GM21737 (cell line): ENCODE measurements around the gene STXBP5L.
"Not testable (repeated sequence)": the region's sequence is repeated elsewhere in the genome, so short reads cannot be mapped to it uniquely, and the experiment has no call there.

Experiments used
- ATAC-seq: cut with Tn5 transposase; IDR thresholded peaks from one replicate; pipeline ENCODE4 v1.9.1; 2021; ENCODE audit warnings: mild to moderate bottlenecking, moderate library complexity; ENCODE audit not compliant: unreplicated experiment

The STXBP5L gene

DNA sequence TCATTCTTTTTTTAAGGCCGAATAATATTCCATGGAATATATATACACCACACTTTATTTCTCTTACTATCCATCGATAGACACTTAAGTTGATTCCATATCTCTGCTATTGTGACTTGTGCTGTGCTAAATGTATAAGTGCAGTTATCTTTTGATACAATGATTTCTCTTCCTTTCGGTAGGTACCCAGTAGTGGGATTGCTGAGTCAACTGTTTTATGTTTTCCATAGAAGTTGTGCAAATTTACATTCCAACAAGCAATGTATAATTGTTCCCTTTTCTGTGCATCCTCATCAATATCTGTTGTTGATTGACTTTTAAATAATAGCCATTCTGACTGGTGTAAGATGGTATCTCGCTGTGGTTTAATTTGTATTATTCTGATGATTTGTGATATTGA, 81.0 kb downstream of the STXBP5L start:
- no peak for ATAC-seq

- ATAC-seq = no peak
Measured at GRCh38 chr3:121018917-121019321, 110.9 kb downstream of the STXBP5L start.

GRCh38 chr3:121063628-121064027, 155.6 kb downstream of the STXBP5L start:
- ATAC-seq = no peak

- no peak for ATAC-seq
Measured at GRCh38 chr3:121064121-121064520, 156.1 kb downstream of the STXBP5L start.

DNA sequence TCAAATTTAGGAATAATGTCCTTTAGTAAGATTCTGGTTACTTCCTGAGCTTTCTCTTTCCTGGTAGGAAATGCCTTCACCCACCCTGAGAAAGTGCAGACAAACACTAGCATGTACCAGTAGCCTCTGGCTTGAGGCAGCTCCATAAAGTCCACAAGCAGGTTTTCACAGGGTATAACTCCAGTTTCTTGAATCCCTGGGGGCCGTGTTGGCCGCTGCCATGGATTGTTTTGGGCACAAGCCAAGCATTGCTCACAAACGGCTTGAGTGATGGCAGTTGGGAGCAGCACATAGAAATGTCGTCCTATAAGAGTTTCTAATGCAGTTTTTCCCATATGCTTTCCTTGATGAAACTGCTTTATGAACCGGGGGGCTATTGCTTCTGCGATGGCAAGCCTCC, 164.1 kb downstream of the STXBP5L start:
- ATAC-seq = no peak

DNA sequence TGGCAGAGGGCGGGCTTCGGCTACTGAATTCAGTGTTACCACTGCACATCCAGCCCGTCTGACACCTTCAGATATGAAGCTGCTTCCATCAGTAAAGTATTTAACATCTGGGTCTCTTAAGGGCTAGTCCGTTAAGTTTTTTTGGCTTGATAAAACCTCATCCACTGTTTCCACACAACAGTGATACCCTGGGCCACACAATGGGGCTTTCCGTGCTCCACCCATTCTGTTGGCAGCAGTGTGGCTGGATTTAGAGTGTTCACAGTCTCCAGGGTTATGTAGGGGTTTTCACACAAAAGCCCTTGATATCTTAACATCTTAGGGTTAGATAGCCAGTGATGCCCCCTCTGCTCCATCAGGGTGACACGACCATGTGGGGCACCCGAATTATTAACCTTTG, 165.0 kb downstream of the STXBP5L start:
- ATAC-seq = no peak

DNA sequence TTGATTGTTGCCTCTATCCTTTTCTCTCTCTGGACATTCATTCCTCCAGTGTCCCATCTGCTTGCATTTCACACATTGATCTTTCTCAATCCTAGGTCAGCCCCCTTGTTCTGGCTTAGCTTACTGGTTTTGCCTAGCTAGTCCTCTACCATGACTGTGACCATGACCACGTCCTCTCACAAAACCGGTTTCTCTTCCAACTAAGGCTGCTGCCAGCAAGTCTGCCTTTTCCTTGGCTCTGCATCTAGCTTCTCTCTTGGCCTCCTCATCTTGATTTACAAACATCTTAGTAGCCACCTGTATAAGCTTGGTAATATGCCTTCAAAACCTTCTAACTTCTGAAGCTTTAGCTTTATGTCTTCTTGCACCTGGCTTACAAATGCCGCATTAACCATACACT, 167.2 kb downstream of the STXBP5L start:
- no peak for ATAC-seq

- ATAC-seq = not testable (repeated sequence)
Measured at GRCh38 chr3:121078378-121079101, 170.5 kb downstream of the STXBP5L start.

DNA sequence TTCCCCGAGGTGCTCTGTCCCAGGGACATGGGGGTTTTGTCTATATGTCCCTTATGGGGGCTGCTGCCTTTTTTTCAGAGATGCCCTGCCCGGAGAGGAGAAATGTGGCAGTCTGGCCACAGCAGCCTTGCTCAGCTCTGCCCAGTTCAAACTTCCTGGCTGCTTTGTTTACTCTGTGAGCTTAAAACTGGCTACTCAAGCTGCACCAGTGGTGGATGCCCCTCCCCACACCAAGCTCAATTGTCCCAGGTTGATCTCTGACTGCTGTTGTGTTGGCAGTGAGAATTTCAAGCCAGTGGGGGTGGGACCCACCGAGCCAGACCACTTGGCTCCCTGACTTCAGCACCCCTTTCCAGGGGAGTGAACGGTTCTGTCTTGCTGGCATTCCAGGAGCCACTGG, 188.9 kb downstream of the STXBP5L start:
- ATAC-seq = no peak

GRCh38 chr3:121111086-121111485, 203.1 kb downstream of the STXBP5L start:
- ATAC-seq = not testable (repeated sequence)

GRCh38 chr3:121111914-121112612, 204.1 kb downstream of the STXBP5L start:
- ATAC-seq = no peak

- ATAC-seq = no peak
Measured at GRCh38 chr3:121126033-121126706, 218.2 kb downstream of the STXBP5L start.

DNA sequence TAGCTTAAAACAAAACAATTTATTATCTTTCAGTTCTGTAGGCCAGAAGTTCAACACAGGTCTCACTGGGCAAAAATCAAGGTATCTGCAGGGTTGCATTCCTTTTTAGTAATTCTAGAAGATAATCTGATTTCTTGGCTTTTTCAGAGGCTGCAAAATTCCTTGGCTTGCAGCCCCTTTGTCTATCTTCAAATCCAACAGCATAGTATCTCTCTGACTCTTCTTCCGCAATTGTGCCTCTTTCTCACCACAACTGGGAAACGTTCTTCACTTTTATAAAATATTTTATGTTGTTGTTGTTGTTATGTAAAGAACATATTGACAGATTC, 218.7 kb downstream of the STXBP5L start:
- no peak for ATAC-seq

DNA sequence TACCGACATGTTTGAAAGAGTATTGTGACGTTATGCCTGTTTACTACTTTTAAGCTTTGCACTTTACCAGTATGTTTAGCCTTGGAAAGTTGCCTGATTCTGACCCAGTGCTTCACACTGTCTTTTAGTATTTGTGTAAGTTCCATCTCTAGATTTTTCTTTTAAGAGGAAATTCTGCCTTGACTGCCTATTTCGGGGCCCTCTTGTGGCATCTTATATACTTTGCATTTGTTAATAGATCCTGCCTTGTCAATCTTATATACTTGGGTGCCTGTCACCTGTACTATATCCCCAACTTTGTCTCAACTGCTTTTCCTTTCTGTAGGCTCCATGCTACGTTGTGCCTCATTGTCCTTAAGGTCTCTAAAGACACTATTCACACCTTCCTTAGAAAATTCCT, 244.6 kb downstream of the STXBP5L start:
- no peak for ATAC-seq

DNA sequence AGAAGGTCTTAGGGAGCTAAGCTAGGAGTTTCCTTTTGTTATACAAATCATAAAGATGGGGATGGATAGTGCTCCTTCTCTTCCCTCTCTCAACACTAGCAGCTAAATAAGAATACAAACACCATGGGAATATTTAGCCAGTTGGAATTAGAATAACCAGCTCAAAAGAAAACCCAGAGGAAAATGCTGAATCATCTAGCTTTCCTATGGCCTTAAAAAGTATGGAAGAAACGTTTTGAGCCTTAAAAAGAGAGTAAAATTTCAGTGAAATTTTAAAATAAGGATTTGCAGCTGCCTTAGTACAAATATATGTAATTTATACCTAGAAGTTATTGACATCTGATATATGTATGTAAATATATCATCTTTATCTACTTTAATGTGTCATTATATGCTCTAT, 245.8 kb downstream of the STXBP5L start:
- no peak for ATAC-seq

GRCh38 chr3:121155028-121155427, 247.0 kb downstream of the STXBP5L start:
- ATAC-seq = no peak

- ATAC-seq = no peak
Measured at GRCh38 chr3:121165397-121165837, 257.4 kb downstream of the STXBP5L start.

- no peak for ATAC-seq
Measured at GRCh38 chr3:121167374-121168139, 259.6 kb downstream of the STXBP5L start.

- ATAC-seq = no peak
Measured at GRCh38 chr3:121175083-121175482, 267.1 kb downstream of the STXBP5L start.

DNA sequence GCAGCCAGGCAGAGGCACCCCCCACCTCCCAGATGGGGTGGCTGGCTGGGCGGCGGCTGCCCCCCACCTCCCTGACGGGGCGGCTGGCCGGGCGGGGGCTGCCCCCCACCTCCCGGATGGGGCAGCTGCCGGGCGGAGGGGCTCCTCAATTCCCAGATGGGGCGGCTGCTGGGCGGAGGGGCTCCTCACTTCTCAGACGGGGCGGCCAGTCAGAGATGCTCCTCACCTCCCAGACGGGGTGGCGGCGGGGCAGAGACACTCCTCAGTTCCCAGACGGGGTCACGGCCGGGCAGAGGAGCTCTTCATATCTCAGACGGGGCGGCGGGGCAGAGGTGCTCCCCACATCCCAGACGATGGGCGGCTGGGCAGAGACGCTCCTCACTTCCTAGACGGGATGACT, 282.6 kb downstream of the STXBP5L start:
- not testable (repeated sequence) for ATAC-seq

DNA sequence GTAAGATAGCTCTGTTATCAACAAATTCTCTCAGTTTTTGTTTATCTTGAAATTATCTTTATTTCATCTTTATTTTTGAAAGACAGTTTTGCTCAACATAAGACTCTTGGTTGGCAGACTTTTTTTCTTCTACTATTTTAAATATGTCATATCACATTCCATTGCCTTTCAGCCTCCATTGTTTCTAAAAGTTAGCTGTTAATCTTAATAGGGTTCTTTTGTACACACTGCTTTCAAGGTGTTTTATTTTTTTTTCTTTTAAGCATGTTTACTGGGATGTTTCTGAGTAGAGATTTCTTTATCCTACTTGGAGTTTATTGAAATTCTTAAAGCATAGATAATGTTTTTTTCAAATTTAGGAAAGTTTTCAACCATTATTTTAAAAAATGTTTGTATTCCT, 294.6 kb downstream of the STXBP5L start:
- ATAC-seq = no peak
